ENCODE measurements around the gene STMN3.
A peak's percentile ranks its signal among the peaks of the same experiment; 100 is the strongest.
"Not testable (repeated sequence)": the region's sequence is repeated elsewhere in the genome, so short reads cannot be mapped to it uniquely, and the experiment has no call there.

STMN3 gene

GRCh38 chr20:63633732-63634131 is 19.5 kb downstream of the STMN3 start:
- WGBS (ENCODE audit: insufficient coverage): 100% methylated on average over 6 of the region's 9 CpGs
- H3K4me3 ChIP-seq (ENCODE audit: control insufficient read depth in 1 of 7, extremely low read depth in 1 of 7, insufficient read depth in 4 of 7, low read depth in 2 of 7, low read length in 6 of 7): no peak overlapping the region
- peaks cover 14 to 44% (median 36%) of the 10 kb centered on the region in 4 experiments for H3K4me1 ChIP-seq (ENCODE audit: control extremely low read depth in 1 of 4, control insufficient read depth in 4 of 4, insufficient read depth in 4 of 4, low read length in 3 of 4)
- no peak overlapping the region for H3K27ac ChIP-seq (ENCODE audit: insufficient read depth in 1 of 2, low read depth in 1 of 2, low read length in 2 of 2, poor library complexity in 1 of 2, severe bottlenecking in 2 of 2)
- no peaks in the 10 kb centered on the region for H3K36me3 ChIP-seq (ENCODE audit: control insufficient read depth in 4 of 4, insufficient read depth in 4 of 4, low read length in 3 of 4)
- ChIA-PET POLR2A (interaction anchor here (0.6 kb wide), 1 partner anchor 61 kb away, joined by 4 read pairs; no protein-coding TSS in a partner anchor), CTCF (interaction anchor here (0.7 to 1.0 kb wide), 2 partner anchors 13 to 16 kb away, joined by 3 read pairs; no protein-coding TSS in a partner anchor)
- H3K9me3 ChIP-seq (ENCODE audit: control extremely low read depth in 1 of 5, control insufficient read depth in 4 of 5, insufficient read depth in 2 of 5, low read depth in 1 of 5, low read length in 4 of 5): no peaks in the 10 kb centered on the region
- no peak for DNase-seq
- H3K27me3 ChIP-seq (replicated peaks in 2 of 5; ENCODE audit: control insufficient read depth in 4 of 5, insufficient read depth in 5 of 5, low read length in 4 of 5): no peaks in the 10 kb centered on the region

- peaks cover 12 to 39% (median 35%) of the 10 kb centered on the region in 4 experiments for H3K4me1 ChIP-seq (ENCODE audit: control extremely low read depth in 1 of 4, control insufficient read depth in 4 of 4, insufficient read depth in 4 of 4, low read length in 3 of 4)
- CTCF ChIA-PET: interaction anchor here (0.6 to 1.0 kb wide), 2 partner anchors 11 to 245 kb away, joined by 3 to 5 read pairs; no protein-coding TSS in a partner anchor
- H3K9me3 ChIP-seq (ENCODE audit: control extremely low read depth in 1 of 5, control insufficient read depth in 4 of 5, insufficient read depth in 2 of 5, low read depth in 1 of 5, low read length in 4 of 5); H3K27ac ChIP-seq (ENCODE audit: insufficient read depth in 1 of 2, low read depth in 1 of 2, low read length in 2 of 2, poor library complexity in 1 of 2, severe bottlenecking in 2 of 2); H3K36me3 ChIP-seq (ENCODE audit: control insufficient read depth in 4 of 4, insufficient read depth in 4 of 4, low read length in 3 of 4); H3K4me3 ChIP-seq (ENCODE audit: control insufficient read depth in 1 of 7, extremely low read depth in 1 of 7, insufficient read depth in 4 of 7, low read depth in 2 of 7, low read length in 6 of 7); H3K27me3 ChIP-seq (replicated peaks in 2 of 5; ENCODE audit: control insufficient read depth in 4 of 5, insufficient read depth in 5 of 5, low read length in 4 of 5); DNase-seq; POLR2A ChIA-PET: not testable (repeated sequence)
- whole genome bisulfite sequencing (ENCODE audit: insufficient coverage): 81% methylated on average over 10 of the region's 10 CpGs
These were observed 21.8 kb downstream of the STMN3 start for GRCh38 chr20:63631426-63631825.

DNA sequence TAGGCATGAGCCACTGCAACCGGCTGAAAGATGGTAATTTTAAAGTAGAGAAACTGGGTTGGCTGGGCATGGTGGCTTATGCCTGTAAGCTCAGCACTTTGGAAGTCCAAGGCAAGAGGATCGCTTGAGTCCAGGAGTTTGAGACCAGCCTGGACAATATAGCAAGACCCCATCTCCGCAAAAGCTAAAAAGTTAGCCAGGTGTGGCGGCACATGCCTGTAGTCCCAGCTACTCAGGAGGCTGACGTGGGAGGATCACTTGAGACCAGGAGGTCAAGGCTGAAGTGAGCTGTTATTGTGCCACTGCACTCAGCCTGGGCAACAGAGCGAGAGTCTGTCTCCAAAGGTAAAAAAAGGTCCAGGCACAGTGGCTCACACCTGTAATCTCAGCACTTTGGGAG is 22.3 kb downstream of the STMN3 start:
- CTCF ChIA-PET: interaction anchor here (1.0 kb wide), 1 partner anchor 11 kb away, joined by 5 read pairs; no protein-coding TSS in a partner anchor
- POLR2A ChIA-PET; H3K27me3 ChIP-seq (replicated peaks in 2 of 5; ENCODE audit: control insufficient read depth in 4 of 5, insufficient read depth in 5 of 5, low read length in 4 of 5); H3K36me3 ChIP-seq (ENCODE audit: control insufficient read depth in 4 of 4, insufficient read depth in 4 of 4, low read length in 3 of 4); H3K9me3 ChIP-seq (ENCODE audit: control extremely low read depth in 1 of 5, control insufficient read depth in 4 of 5, insufficient read depth in 2 of 5, low read depth in 1 of 5, low read length in 4 of 5); H3K27ac ChIP-seq (ENCODE audit: insufficient read depth in 1 of 2, low read depth in 1 of 2, low read length in 2 of 2, poor library complexity in 1 of 2, severe bottlenecking in 2 of 2); DNase-seq; H3K4me3 ChIP-seq (ENCODE audit: control insufficient read depth in 1 of 7, extremely low read depth in 1 of 7, insufficient read depth in 4 of 7, low read depth in 2 of 7, low read length in 6 of 7): not testable (repeated sequence)
- peaks cover 7 to 40% (median 33%) of the 10 kb centered on the region in 4 experiments for H3K4me1 ChIP-seq (ENCODE audit: control extremely low read depth in 1 of 4, control insufficient read depth in 4 of 4, insufficient read depth in 4 of 4, low read length in 3 of 4)
- 98% methylated on average over 6 of the region's 6 CpGs for WGBS (ENCODE audit: insufficient coverage)

DNA sequence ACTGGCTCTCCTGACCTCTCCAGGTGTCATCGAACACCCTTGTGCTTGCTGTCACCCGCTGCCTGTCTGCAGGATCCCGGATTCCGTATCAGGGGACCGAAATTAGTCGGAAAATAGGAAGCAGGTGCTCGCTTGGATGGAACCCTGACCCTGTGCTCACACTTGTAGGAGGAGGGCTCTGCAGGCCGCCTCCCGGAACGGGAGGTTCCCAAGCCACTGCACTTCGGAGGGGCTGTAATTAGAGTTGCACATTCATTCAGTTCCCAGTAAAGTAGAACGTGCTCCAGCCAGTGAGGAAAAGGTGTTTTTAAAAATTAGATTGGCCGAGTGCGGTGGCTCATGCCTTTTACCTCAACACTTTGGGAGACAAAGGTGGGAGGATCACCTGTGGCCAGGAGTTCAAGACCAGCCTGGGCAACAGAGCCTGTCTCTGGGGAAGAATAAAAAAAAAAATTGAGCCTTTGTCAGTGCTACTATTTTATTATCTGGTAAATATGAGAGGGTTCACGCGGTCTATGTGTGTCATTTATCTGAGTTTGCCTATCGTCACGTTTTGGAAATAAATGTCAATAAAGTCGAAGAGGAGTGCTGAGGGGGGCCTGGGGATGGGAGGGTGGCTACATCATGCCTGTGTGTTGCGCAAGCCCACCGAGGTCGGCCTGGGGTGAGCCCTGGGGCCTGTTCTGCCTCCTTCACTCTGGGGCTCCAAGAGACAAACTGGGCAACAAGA is 24.8 kb downstream of the STMN3 start:
- Histone ChIP-seq H3K27me3 (replicated peaks in 2 of 5; ENCODE audit: control insufficient read depth in 4 of 5, insufficient read depth in 5 of 5, low read length in 4 of 5) (no peaks in the 10 kb centered on the region), H3K4me1 (ENCODE audit: control extremely low read depth in 1 of 4, control insufficient read depth in 4 of 4, insufficient read depth in 4 of 4, low read length in 3 of 4) (peaks cover 2 to 22% (median 21%) of the 10 kb centered on the region in 4 experiments), H3K9me3 (ENCODE audit: control extremely low read depth in 1 of 5, control insufficient read depth in 4 of 5, insufficient read depth in 2 of 5, low read depth in 1 of 5, low read length in 4 of 5) (no peaks in the 10 kb centered on the region), H3K36me3 (ENCODE audit: control insufficient read depth in 4 of 4, insufficient read depth in 4 of 4, low read length in 3 of 4) (no peaks in the 10 kb centered on the region), H3K27ac (ENCODE audit: insufficient read depth in 1 of 2, low read depth in 1 of 2, low read length in 2 of 2, poor library complexity in 1 of 2, severe bottlenecking in 2 of 2) (peak overlapping the region; percentile 64 to 85), H3K4me3 (ENCODE audit: control insufficient read depth in 1 of 7, extremely low read depth in 1 of 7, insufficient read depth in 4 of 7, low read depth in 2 of 7, low read length in 6 of 7) (peak overlapping the region; percentile 13 to 96 (median 79))
- whole genome bisulfite sequencing (ENCODE audit: insufficient coverage): 25% methylated on average over 21 of the region's 22 CpGs
- ChIA-PET POLR2A (interaction anchor here (1.5 kb wide), 1 partner anchor 23 kb away, joined by 3 read pairs; no protein-coding TSS in a partner anchor), CTCF (interaction anchor here (1.7 to 1.9 kb wide), 2 partner anchors 11 to 14 kb away, joined by 4 to 5 read pairs; no protein-coding TSS in a partner anchor)
- peak; percentile 61 to 68 (median 66) for DNase-seq

GRCh38 chr20:63627751-63628245 is 25.4 kb downstream of the STMN3 start:
- 18% methylated on average over 27 of the region's 28 CpGs for WGBS (ENCODE audit: insufficient coverage)
- CTCF ChIA-PET: no interaction called here
- peak overlapping the region; percentile 64 to 85 for H3K27ac ChIP-seq (ENCODE audit: insufficient read depth in 1 of 2, low read depth in 1 of 2, low read length in 2 of 2, poor library complexity in 1 of 2, severe bottlenecking in 2 of 2)
- H3K4me3 ChIP-seq (ENCODE audit: control insufficient read depth in 1 of 7, extremely low read depth in 1 of 7, insufficient read depth in 4 of 7, low read depth in 2 of 7, low read length in 6 of 7): peak overlapping the region; percentile 13 to 96 (median 79)
- H3K4me1 ChIP-seq (ENCODE audit: control extremely low read depth in 1 of 4, control insufficient read depth in 4 of 4, insufficient read depth in 4 of 4, low read length in 3 of 4): peaks cover 2 to 22% (median 21%) of the 10 kb centered on the region in 4 experiments
- POLR2A ChIA-PET: interaction anchor here (1.3 to 1.5 kb wide), 2 partner anchors 8 to 24 kb away, joined by 3 to 8 read pairs; no protein-coding TSS in a partner anchor
- no peaks in the 10 kb centered on the region for H3K9me3 ChIP-seq (ENCODE audit: control extremely low read depth in 1 of 5, control insufficient read depth in 4 of 5, insufficient read depth in 2 of 5, low read depth in 1 of 5, low read length in 4 of 5)
- no peak for DNase-seq
- H3K27me3 ChIP-seq (replicated peaks in 2 of 5; ENCODE audit: control insufficient read depth in 4 of 5, insufficient read depth in 5 of 5, low read length in 4 of 5): no peaks in the 10 kb centered on the region
- H3K36me3 ChIP-seq (ENCODE audit: control insufficient read depth in 4 of 4, insufficient read depth in 4 of 4, low read length in 3 of 4): no peaks in the 10 kb centered on the region

- POLR2A ChIA-PET: interaction anchor here (0.8 to 1.5 kb wide), 4 partner anchors 8 to 25 kb away, joined by 3 to 8 read pairs (median 3); no protein-coding TSS in a partner anchor
- Histone ChIP-seq H3K36me3 (ENCODE audit: control insufficient read depth in 4 of 4, insufficient read depth in 4 of 4, low read length in 3 of 4) (no peaks in the 10 kb centered on the region), H3K27me3 (replicated peaks in 2 of 5; ENCODE audit: control insufficient read depth in 4 of 5, insufficient read depth in 5 of 5, low read length in 4 of 5) (no peaks in the 10 kb centered on the region), H3K4me1 (ENCODE audit: control extremely low read depth in 1 of 4, control insufficient read depth in 4 of 4, insufficient read depth in 4 of 4, low read length in 3 of 4) (peaks cover 2 to 22% (median 21%) of the 10 kb centered on the region in 4 experiments), H3K4me3 (ENCODE audit: control insufficient read depth in 1 of 7, extremely low read depth in 1 of 7, insufficient read depth in 4 of 7, low read depth in 2 of 7, low read length in 6 of 7) (peak overlapping the region; percentile 64 to 96 (median 79)), H3K27ac (ENCODE audit: insufficient read depth in 1 of 2, low read depth in 1 of 2, low read length in 2 of 2, poor library complexity in 1 of 2, severe bottlenecking in 2 of 2) (peak overlapping the region; percentile 64 to 85), H3K9me3 (ENCODE audit: control extremely low read depth in 1 of 5, control insufficient read depth in 4 of 5, insufficient read depth in 2 of 5, low read depth in 1 of 5, low read length in 4 of 5) (no peaks in the 10 kb centered on the region)
- DNase-seq: peak; percentile 94 to 97 (median 97)
- CTCF ChIA-PET: no interaction called here
- WGBS (ENCODE audit: insufficient coverage): 0% methylated on average over 62 of the region's 68 CpGs
These were observed 26.0 kb downstream of the STMN3 start for GRCh38 chr20:63627129-63627750.

All from common myeloid progenitor, CD34-positive (primary cell).